HepG2 (cell line): ENCODE data around the gene SBNO2. TPM values are rescaled to one million over a fixed set of nuclear protein-coding genes. Genes with fewer than 3 reads are reported as not detected.

ENCODE experiments used
- AKAP8 ChIP-seq: sonication (generic); formaldehyde crosslinking; IDR thresholded peaks from 2 replicates; pipeline ENCODE4 v1.5.1; 2020; ENCODE audit warnings: mild to moderate bottlenecking, missing genetic modification reagents
- BHLHE40 ChIP-seq: IDR thresholded peaks from 2 replicates; pipeline ENCODE4 v1.6.1; 2011; ENCODE audit warnings: low read length, improper control_type of control experiment
- CC2D1A ChIP-seq: sonication (generic); formaldehyde crosslinking; IDR thresholded peaks from 2 replicates; pipeline ENCODE4 v1.8.1; 2023; ENCODE audit warnings: mild to moderate bottlenecking, missing genetic modification reagents
- HNRNPK ChIP-seq: fragments of 200-400 bp; formaldehyde crosslinking; IDR thresholded peaks from 2 replicates; pipeline ENCODE4 v1.6.1; 2018; ENCODE audit warnings: low read length, low read depth, moderate library complexity, mild to moderate bottlenecking; ENCODE audit not compliant: poor library complexity, severe bottlenecking
- KLF13 ChIP-seq: sonication (generic); formaldehyde crosslinking; IDR thresholded peaks from 2 replicates; pipeline ENCODE4 v1.4.0; 2020; ENCODE audit warnings: mild to moderate bottlenecking, missing genetic modification reagents
- NFE2 ChIP-seq: sonication (generic); formaldehyde crosslinking; IDR thresholded peaks from 2 replicates; pipeline ENCODE4 v1.4.0; 2020; ENCODE audit warnings: missing genetic modification reagents
- NR2F1 ChIP-seq, 2 experiments: fragments of 450-650 bp in 1 of 2; formaldehyde crosslinking in 1 of 2; IDR thresholded peaks; 2 replicates each; pipeline versions ENCODE4 v1.5.0 to v1.6.1; 2016 to 2020; ENCODE audit warnings: mild to moderate bottlenecking in 1 of 2, missing compliant biosample characterization in 1 of 2, missing genetic modification reagents in 1 of 2, moderate library complexity in 1 of 2
- SNAPC2 ChIP-seq: sonication (generic); formaldehyde crosslinking; IDR thresholded peaks from 2 replicates; pipeline ENCODE4 v1.8.1; 2022; ENCODE audit warnings: mild to moderate bottlenecking, missing genetic modification reagents
- TCF12 ChIP-seq, 2 experiments: fragments of 450-650 bp in 1 of 2; sonication (generic) in 1 of 2; formaldehyde crosslinking in 1 of 2; IDR thresholded peaks; 2 replicates each; pipeline versions ENCODE4 v1.6.1 to v1.8.0; 2017 to 2022; ENCODE audit warnings: antibody characterized with exemption in 1 of 2, mild to moderate bottlenecking in 1 of 2, missing genetic modification reagents in 1 of 2, moderate library complexity in 1 of 2
- ZBTB3 ChIP-seq: sonication (generic); formaldehyde crosslinking; IDR thresholded peaks from 2 replicates; pipeline ENCODE4 v1.4.0; 2020; ENCODE audit warnings: low read depth, mild to moderate bottlenecking, moderate library complexity, missing genetic modification reagents, borderline replicate concordance
- ZNF20 ChIP-seq: sonication (generic); formaldehyde crosslinking; IDR thresholded peaks from 2 replicates; pipeline ENCODE4 v1.4.0; 2020; ENCODE audit warnings: mild to moderate bottlenecking, moderate library complexity, missing genetic modification reagents
- ZNF407 ChIP-seq: sonication (generic); formaldehyde crosslinking; IDR thresholded peaks from one replicate; pipeline ENCODE4 v1.5.1; 2020; ENCODE audit warnings: mild to moderate bottlenecking, missing genetic modification reagents; ENCODE audit errors: not compliant biosample characterization
- ZNF546 ChIP-seq: sonication (generic); formaldehyde crosslinking; conservative IDR thresholded peaks from 2 replicates; pipeline ENCODE4 v1.8.1; 2023; ENCODE audit warnings: mild to moderate bottlenecking, missing genetic modification reagents
- ZNF709 ChIP-seq: sonication (generic); formaldehyde crosslinking; IDR thresholded peaks from 2 replicates; pipeline ENCODE4 v1.5.0; 2020; ENCODE audit warnings: mild to moderate bottlenecking, missing genetic modification reagents
- ZNF740 ChIP-seq: sonication (generic); formaldehyde crosslinking; IDR thresholded peaks from 2 replicates; pipeline ENCODE4 v1.4.0; 2020; ENCODE audit warnings: missing genetic modification reagents
- ZNF782 ChIP-seq: sonication (generic); formaldehyde crosslinking; IDR thresholded peaks from 2 replicates; pipeline ENCODE4 v1.4.0; 2020; ENCODE audit warnings: missing genetic modification reagents, mild to moderate bottlenecking, borderline replicate concordance
- ZNF839 ChIP-seq: sonication (generic); formaldehyde crosslinking; IDR thresholded peaks from 2 replicates; pipeline ENCODE4 v1.4.0; 2020; ENCODE audit warnings: missing genetic modification reagents, mild to moderate bottlenecking, borderline replicate concordance
- ZNF883 ChIP-seq: sonication (generic); formaldehyde crosslinking; IDR thresholded peaks from 2 replicates; pipeline ENCODE4 v1.5.1; 2020; ENCODE audit warnings: mild to moderate bottlenecking, missing genetic modification reagents; ENCODE audit errors: not compliant biosample characterization
- polyA plus RNA-seq, 8 experiments: library from polyadenylated mRNA; depleted of rRNA in 3 of 8; stranded (reverse) in 7 of 8; unstranded in 1 of 8; fragments of >200 nt; fragmentation: Illumina TruSeq in 4 of 8; extraction: Trizol in 4 of 8; gene quantifications; 2 replicates each; pipeline versions ENCODE4 v1.2.1 to v1.2.3, GENCODE V29; 2011 to 2016; ENCODE audit warnings: low read depth in 4 of 8, missing spikeins in 1 of 8, mixed read lengths in 1 of 8; ENCODE audit not compliant: insufficient read depth in 1 of 8
- total RNA-seq, 5 experiments: library from RNA; depleted of rRNA; stranded (reverse); fragments of >200 nt; fragmentation: Illumina TruSeq; extraction: Trizol; gene quantifications; 2 replicates each; pipeline ENCODE4 v1.2.3, GENCODE V29; 2016; ENCODE audit warnings: low read depth in 1 of 5
- TF ChIP-seq, protein P1 (sequence below): sonication (generic); formaldehyde crosslinking; conservative IDR thresholded peaks from 2 replicates; pipeline ENCODE4 v1.8.0; 2022; ENCODE audit warnings: missing genetic modification reagents

The SBNO2 gene
- total and polyA plus RNA-seq, 2 of the 13 experiments (the other 11 are each of a cell fraction or from before 2014, with no cell fraction given): 8.6 to 10.4 TPM

GRCh38 chr19:1066748-1067340 lies 107.2 kb downstream of the SBNO2 start, which contains the start of gene ARHGAP45 (continued):
- TF ChIP-seq ZNF407 (no peak), ZNF20 (CRISPR knock-in tag) (no peak), SNAPC2 (CRISPR knock-in tag) (no peak), ZNF883 (CRISPR knock-in tag) (no peak), ZNF839 (no peak), ZNF782 (no peak), BHLHE40 (peak; percentile 35; the same call in 1 of the 2 replicates), AKAP8 (CRISPR knock-in tag) (peak; percentile 54; the same call in 1 of the 2 replicates), CC2D1A (CRISPR knock-in tag) (no peak), NFE2 (CRISPR knock-in tag) (no peak), ZBTB3 (no peak), HNRNPK (no peak), ZNF546 (CRISPR knock-in tag) (peak; percentile 53; the same call in 1 of the 2 replicates), ZNF709 (no peak), NR2F1 (CRISPR knock-in tag; IDR thresholded peaks at IDR 0.05) (no peak), TCF12 (IDR thresholded peaks at IDR 0.05) (no peak), TCF12 (CRISPR knock-in tag; IDR thresholded peaks at IDR 0.05) (no peak), ZNF740 (CRISPR knock-in tag) (no peak), KLF13 (CRISPR knock-in tag) (no peak)
- TF ChIP-seq, protein P1, sequence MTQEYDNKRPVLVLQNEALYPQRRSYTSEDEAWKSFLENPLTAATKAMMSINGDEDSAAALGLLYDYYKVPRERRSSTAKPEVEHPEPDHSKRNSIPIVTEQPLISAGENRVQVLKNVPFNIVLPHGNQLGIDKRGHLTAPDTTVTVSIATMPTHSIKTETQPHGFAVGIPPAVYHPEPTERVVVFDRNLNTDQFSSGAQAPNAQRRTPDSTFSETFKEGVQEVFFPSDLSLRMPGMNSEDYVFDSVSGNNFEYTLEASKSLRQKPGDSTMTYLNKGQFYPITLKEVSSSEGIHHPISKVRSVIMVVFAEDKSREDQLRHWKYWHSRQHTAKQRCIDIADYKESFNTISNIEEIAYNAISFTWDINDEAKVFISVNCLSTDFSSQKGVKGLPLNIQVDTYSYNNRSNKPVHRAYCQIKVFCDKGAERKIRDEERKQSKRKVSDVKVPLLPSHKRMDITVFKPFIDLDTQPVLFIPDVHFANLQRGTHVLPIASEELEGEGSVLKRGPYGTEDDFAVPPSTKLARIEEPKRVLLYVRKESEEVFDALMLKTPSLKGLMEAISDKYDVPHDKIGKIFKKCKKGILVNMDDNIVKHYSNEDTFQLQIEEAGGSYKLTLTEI (CRISPR knock-in tag): no peak
